ENCODE results near the gene PITPNM2.
A peak's percentile ranks its signal among the peaks of the same experiment; 100 is the strongest.

Gene PITPNM2

GRCh38 chr12:123153906-123154305 lies 3.0 kb upstream of the PITPNM2 start:
- Histone ChIP-seq H3K4me3 (IDR thresholded peaks at IDR 0.05; ENCODE audit: insufficient read depth, low read depth, low read length) (no peak overlapping the region), H3K4me2 (no peak overlapping the region), H3K36me3 (ENCODE audit: insufficient read depth) (no peaks in the 10 kb centered on the region), H3K4me1 (ENCODE audit: low read depth, poor library complexity, severe bottlenecking) (no peaks in the 10 kb centered on the region), H3K79me2 (ENCODE audit: insufficient read depth, low read depth) (no peaks in the 10 kb centered on the region), H3K9ac (no peak overlapping the region), H4K20me1 (ENCODE audit: insufficient read depth) (no peaks in the 10 kb centered on the region), H2AFZ (ENCODE audit: low read depth) (no peak overlapping the region), H3K27me3 (ENCODE audit: insufficient read depth, low read depth) (no peaks in the 10 kb centered on the region), H3K27ac (no peak overlapping the region)
- TF ChIP-seq, protein P1, sequence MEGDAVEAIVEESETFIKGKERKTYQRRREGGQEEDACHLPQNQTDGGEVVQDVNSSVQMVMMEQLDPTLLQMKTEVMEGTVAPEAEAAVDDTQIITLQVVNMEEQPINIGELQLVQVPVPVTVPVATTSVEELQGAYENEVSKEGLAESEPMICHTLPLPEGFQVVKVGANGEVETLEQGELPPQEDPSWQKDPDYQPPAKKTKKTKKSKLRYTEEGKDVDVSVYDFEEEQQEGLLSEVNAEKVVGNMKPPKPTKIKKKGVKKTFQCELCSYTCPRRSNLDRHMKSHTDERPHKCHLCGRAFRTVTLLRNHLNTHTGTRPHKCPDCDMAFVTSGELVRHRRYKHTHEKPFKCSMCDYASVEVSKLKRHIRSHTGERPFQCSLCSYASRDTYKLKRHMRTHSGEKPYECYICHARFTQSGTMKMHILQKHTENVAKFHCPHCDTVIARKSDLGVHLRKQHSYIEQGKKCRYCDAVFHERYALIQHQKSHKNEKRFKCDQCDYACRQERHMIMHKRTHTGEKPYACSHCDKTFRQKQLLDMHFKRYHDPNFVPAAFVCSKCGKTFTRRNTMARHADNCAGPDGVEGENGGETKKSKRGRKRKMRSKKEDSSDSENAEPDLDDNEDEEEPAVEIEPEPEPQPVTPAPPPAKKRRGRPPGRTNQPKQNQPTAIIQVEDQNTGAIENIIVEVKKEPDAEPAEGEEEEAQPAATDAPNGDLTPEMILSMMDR (conservative IDR thresholded peaks at IDR 0.05; ENCODE audit: low read depth, low read length): no peak

DNA sequence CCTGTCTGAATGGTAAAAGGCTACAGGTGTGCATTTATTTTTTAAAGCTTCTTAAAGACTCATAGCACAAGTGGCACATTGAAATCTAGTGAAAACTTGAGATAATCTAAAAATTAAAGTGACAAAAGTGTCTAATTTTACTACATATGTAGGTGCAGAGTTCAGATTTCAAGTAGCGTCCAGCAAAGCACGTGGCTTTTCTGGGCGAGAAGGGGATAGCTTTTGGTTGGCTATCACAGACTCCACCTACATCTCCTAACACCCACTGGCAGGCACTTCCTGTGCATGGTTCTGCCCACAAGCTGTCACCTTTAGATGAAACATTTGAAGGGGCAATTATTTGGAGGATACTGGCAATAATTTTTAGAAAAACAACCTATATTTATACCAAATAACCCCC lies 1.9 kb upstream of the PITPNM2 start:
- Histone ChIP-seq H3K4me2 (no peak overlapping the region), H3K9ac (no peak overlapping the region), H3K4me3 (IDR thresholded peaks at IDR 0.05; ENCODE audit: insufficient read depth, low read depth, low read length) (no peak overlapping the region), H3K27ac (no peak overlapping the region), H3K27me3 (ENCODE audit: insufficient read depth, low read depth) (no peaks in the 10 kb centered on the region), H2AFZ (ENCODE audit: low read depth) (no peak overlapping the region), H4K20me1 (ENCODE audit: insufficient read depth) (no peaks in the 10 kb centered on the region), H3K79me2 (ENCODE audit: insufficient read depth, low read depth) (no peaks in the 10 kb centered on the region), H3K4me1 (ENCODE audit: low read depth, poor library complexity, severe bottlenecking) (no peaks in the 10 kb centered on the region), H3K36me3 (ENCODE audit: insufficient read depth) (no peaks in the 10 kb centered on the region)
- TF ChIP-seq, protein P1 (conservative IDR thresholded peaks at IDR 0.05; ENCODE audit: low read depth, low read length): no peak

GRCh38 chr12:123151457-123152454 lies 866 bp upstream of the PITPNM2 start:
- H3K79me2 ChIP-seq (ENCODE audit: insufficient read depth, low read depth): no peaks in the 10 kb centered on the region
- no peaks in the 10 kb centered on the region for H3K36me3 ChIP-seq (ENCODE audit: insufficient read depth)
- no peaks in the 10 kb centered on the region for H3K4me1 ChIP-seq (ENCODE audit: low read depth, poor library complexity, severe bottlenecking)
- no peak overlapping the region; the same call in 1 of the 2 replicates for H3K9ac ChIP-seq
- H3K27me3 ChIP-seq (ENCODE audit: insufficient read depth, low read depth): no peaks in the 10 kb centered on the region
- no peak overlapping the region for H3K4me3 ChIP-seq (IDR thresholded peaks at IDR 0.05; ENCODE audit: insufficient read depth, low read depth, low read length)
- no peak overlapping the region for H3K27ac ChIP-seq
- no peaks in the 10 kb centered on the region for H4K20me1 ChIP-seq (ENCODE audit: insufficient read depth)
- TF ChIP-seq, protein P1 (conservative IDR thresholded peaks at IDR 0.05; ENCODE audit: low read depth, low read length): no peak
- peak overlapping the region; percentile 48; the same call in 1 of the 2 replicates for H3K4me2 ChIP-seq
- peak overlapping the region; percentile 47; the same call in 1 of the 2 replicates for H2AFZ ChIP-seq (ENCODE audit: low read depth)

DNA sequence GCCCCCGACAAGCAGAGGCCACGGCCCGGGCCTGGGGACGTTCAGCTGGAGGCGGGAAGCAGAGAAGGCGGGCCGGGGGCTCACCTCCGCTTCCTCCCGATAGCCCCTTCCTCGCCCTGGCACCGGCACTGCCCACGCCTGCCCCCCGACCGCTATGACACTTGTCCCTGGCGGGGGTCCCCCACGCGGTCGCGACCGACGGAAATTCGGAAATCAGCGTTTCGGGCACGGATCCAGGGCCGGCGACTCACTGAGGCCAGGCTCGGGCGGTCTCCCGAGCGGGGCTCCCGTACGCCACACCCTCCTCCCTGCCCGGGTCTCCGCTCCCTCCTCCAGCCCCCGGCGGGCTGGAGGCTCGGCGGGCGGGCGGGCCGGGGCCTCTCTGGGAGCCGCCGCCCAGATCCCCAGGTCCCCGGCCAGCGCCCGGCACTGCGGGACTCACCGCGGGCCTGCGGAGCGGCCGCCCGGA lies 581 bp downstream of the PITPNM2 start:
- Histone ChIP-seq H2AFZ (ENCODE audit: low read depth) (no peak overlapping the region), H3K79me2 (ENCODE audit: insufficient read depth, low read depth) (no peaks in the 10 kb centered on the region), H3K27me3 (ENCODE audit: insufficient read depth, low read depth) (no peaks in the 10 kb centered on the region), H4K20me1 (ENCODE audit: insufficient read depth) (no peaks in the 10 kb centered on the region), H3K36me3 (ENCODE audit: insufficient read depth) (no peaks in the 10 kb centered on the region), H3K27ac (no peak overlapping the region), H3K4me3 (IDR thresholded peaks at IDR 0.05; ENCODE audit: insufficient read depth, low read depth, low read length) (no peak overlapping the region), H3K4me1 (ENCODE audit: low read depth, poor library complexity, severe bottlenecking) (no peaks in the 10 kb centered on the region), H3K4me2 (no peak overlapping the region), H3K9ac (no peak overlapping the region)
- TF ChIP-seq, protein P1 (conservative IDR thresholded peaks at IDR 0.05; ENCODE audit: low read depth, low read length): no peak
